T-helper 2 cell treated with Interferon-gamma antibody and Interleukin-4, amounts not matched to agents 100 ng/mL and 5 ng/mL, for 36 hours (primary cell): ENCODE measurements around the gene AKR1C4. TPM values are rescaled to one million over a fixed set of nuclear protein-coding genes. Genes with fewer than 3 reads are reported as not detected.

Experiments
- intact Hi-C: fragments of 100-400 bp; cut with micrococcal nuclease; formaldehyde crosslinking; loops from one replicate; pipeline ENCODE4 v1.15.1; 2023
- total RNA-seq: library from RNA; stranded (reverse); gene quantifications from 2 replicates; pipeline ENCODE4 v1.2.3, GENCODE V29; 2022

The AKR1C4 gene
- total RNA-seq, 1 donor from 2014 or later = not detected

- intact Hi-C loops = no loop called here
Measured at GRCh38 chr10:5266351-5266750, 69.7 kb downstream of the AKR1C4 start.

- intact Hi-C loops = no loop called here
Measured at GRCh38 chr10:5266804-5267203, 70.2 kb downstream of the AKR1C4 start.

- intact Hi-C loops = no loop called here
Measured at GRCh38 chr10:5268234-5268633, 71.6 kb downstream of the AKR1C4 start.

Other genes starting within 250 kb of the AKR1C4 start
- gene AKR1C1, start 233.4 kb upstream of the AKR1C4 start, total RNA-seq = 1.7 and 1.9 TPM in 2 replicates
- gene AKR1C2, start 193.0 kb upstream of the AKR1C4 start, total RNA-seq = not detected in 2 replicates
- 2.6 and 3.8 TPM in 2 replicates for gene AKR1C3, start 102.4 kb upstream of the AKR1C4 start, total RNA-seq
- gene AKR1C8, start 11.7 kb upstream of the AKR1C4 start, total RNA-seq = 0.20 and 0.23 TPM in 2 replicates
- gene UCN3, start 168.1 kb downstream of the AKR1C4 start, total RNA-seq = not detected in 2 replicates
- gene TUBAL3, start 208.0 kb downstream of the AKR1C4 start, total RNA-seq = not detected in 2 replicates
- gene NET1, start 215.7 kb downstream of the AKR1C4 start, total RNA-seq = 47.9 and 51.4 TPM in 2 replicates